K562 (cell line): Measurements from ENCODE around the gene NLE1. TPM values are rescaled to one million over a fixed set of nuclear protein-coding genes. Genes with fewer than 3 reads are reported as not detected.
A peak's percentile ranks its signal among the peaks of the same experiment; 100 is the strongest.

Source experiments
- ATAC-seq: fragments of 200-7000 bp; cut with Tn5 transposase; 3 replicates; pipeline ENCODE4 v1.9.1; 2020; ENCODE audit warnings: moderate library complexity
- BruUV-seq: library from RNA; stranded (reverse); fragments of 400-500 nt; replicated peaks from 2 replicates; lab custom pipeline; 2021; lab: Mats Ljungman, UMichigan
- CTCF ChIA-PET: fragments of 300-600 bp; formaldehyde crosslinking; extraction: SDS; loops from one replicate; lab custom pipeline; 2021; ENCODE audit warnings: low intra/inter-chr PET ratio; lab: Yijun Ruan, JAX
- POLR2A ChIA-PET: fragments of 300-600, 350-650 bp; sonication (Branson Sonifier 250); formaldehyde crosslinking; extraction: SDS; loops from one replicate; lab custom pipeline; 2021; ENCODE audit warnings: antibody characterized with exemption, inconsistent platforms; lab: Yijun Ruan, JAX
- DNase-seq, 4 experiments: peaks; one replicate each; pipeline versions ENCODE4 v3.0.0 to v3.0.0-alpha.2; 2011 to 2018; ENCODE audit warnings: low spot score in 3 of 4, mixed read lengths in 3 of 4; ENCODE audit errors: extremely low read depth in 1 of 4
- FAIRE-seq: peaks from 2 replicates; lab custom pipeline; 2011; peaks lifted over from hg19 to GRCh38; lab: Jason Lieb, UNC
- H2AFZ ChIP-seq: 2 replicates; pipeline ENCODE4 v1.6.0; 2011; ENCODE audit warnings: low read depth, low read length, control low read depth, inconsistent platforms
- H3K27ac ChIP-seq: fragments of 200-600 bp; 3 replicates; pipeline ENCODE4 v1.8.0; 2011; ENCODE audit warnings: low read depth, mild to moderate bottlenecking, control low read depth, inconsistent platforms, low read length, moderate library complexity, mixed read lengths; ENCODE audit errors: extremely low read depth
- H3K27me3 ChIP-seq, 2 experiments: fragments of 300-600 bp in 1 of 2; 2 replicates in 1 of 2; 3 replicates in 1 of 2; pipeline versions ENCODE4 v1.6.0 to v1.8.0; 2011; ENCODE audit warnings: inconsistent platforms in 2 of 2, low read length in 2 of 2, mild to moderate bottlenecking in 1 of 2, mixed read lengths in 1 of 2, moderate library complexity in 1 of 2; ENCODE audit not compliant: control insufficient read depth in 2 of 2, insufficient read depth in 2 of 2
- H3K36me3 ChIP-seq: fragments of 300-600 bp; 3 replicates; pipeline ENCODE4 v1.8.0; 2011; ENCODE audit warnings: mild to moderate bottlenecking, low read length, inconsistent platforms; ENCODE audit not compliant: control insufficient read depth, insufficient read depth
- H3K4me1 ChIP-seq, 2 experiments: fragments of 200-600 bp in 1 of 2; replicated peaks in 1 of 2; 2 replicates in 1 of 2; 3 replicates in 1 of 2; pipeline versions ENCODE4 v1.5.1 to v1.8.0; 2011; ENCODE audit warnings: inconsistent platforms in 2 of 2, low read length in 2 of 2, mild to moderate bottlenecking in 1 of 2, mixed read lengths in 1 of 2, moderate library complexity in 1 of 2; ENCODE audit not compliant: control insufficient read depth in 2 of 2, insufficient read depth in 2 of 2
- H3K4me2 ChIP-seq: 2 replicates; pipeline ENCODE4 v1.6.1; 2011; ENCODE audit warnings: low read length, control low read depth, inconsistent platforms, mixed read lengths; ENCODE audit not compliant: insufficient read depth
- H3K4me3 ChIP-seq: fragments of 200-600 bp; sonication (generic), shearing (Covaris generic); 2 replicates; pipeline ENCODE4 v1.5.1; 2016; ENCODE audit warnings: control low read depth, inconsistent platforms
- H3K79me2 ChIP-seq: fragments of 200-600 bp; 3 replicates; pipeline ENCODE4 v1.8.0; 2011; ENCODE audit warnings: low read length, inconsistent platforms; ENCODE audit not compliant: control insufficient read depth, insufficient read depth
- H3K9ac ChIP-seq, 2 experiments: 2 replicates each; pipeline versions ENCODE4 v1.6.0 to v1.6.1; 2011; ENCODE audit warnings: low read depth in 2 of 2, low read length in 2 of 2, control low read depth in 1 of 2, inconsistent platforms in 1 of 2, mild to moderate bottlenecking in 1 of 2, mixed read lengths in 1 of 2; ENCODE audit not compliant: insufficient read depth in 1 of 2
- H3K9me1 ChIP-seq: one replicate; pipeline ENCODE4 v1.6.0; 2011; ENCODE audit warnings: inconsistent platforms, mild to moderate bottlenecking, low read length, moderate library complexity; ENCODE audit not compliant: control insufficient read depth, insufficient read depth
- H3K9me3 ChIP-seq: replicated peaks from 2 replicates; pipeline ENCODE4 v1.5.1; 2011; ENCODE audit warnings: low read depth, low read length, inconsistent platforms; ENCODE audit not compliant: control insufficient read depth, insufficient read depth
- H4K20me1 ChIP-seq: replicated peaks from 2 replicates; pipeline ENCODE4 v1.6.1; 2011; ENCODE audit warnings: low read length, inconsistent platforms, mixed read lengths; ENCODE audit not compliant: control insufficient read depth, insufficient read depth
- CBX5 ChIP-seq: IDR thresholded peaks from 2 replicates; pipeline ENCODE4 v1.6.1; 2014; ENCODE audit warnings: low read depth, borderline replicate concordance
- FOSL1 ChIP-seq: fragments of 200-800 bp; sonication (Bioruptor generic); conservative IDR thresholded peaks from 2 replicates; pipeline ENCODE4 v1.6.1; 2016; ENCODE audit warnings: missing genetic modification characterization, missing compliant biosample characterization
- HMBOX1 ChIP-seq: sonication (generic); IDR thresholded peaks from 2 replicates; pipeline ENCODE4 v1.6.1; 2016
- KDM5B ChIP-seq: fragments of 200-600 bp; sonication (generic); IDR thresholded peaks from 2 replicates; pipeline ENCODE4 v1.6.1; 2012; ENCODE audit warnings: low read depth, mild to moderate bottlenecking, moderate library complexity, low read length, control low read depth, inconsistent platforms; ENCODE audit not compliant: insufficient replicate concordance
- LCOR ChIP-seq: sonication (generic); formaldehyde crosslinking; IDR thresholded peaks from 2 replicates; pipeline ENCODE4 v1.8.0; 2022; ENCODE audit warnings: mild to moderate bottlenecking, missing genetic modification reagents
- MAFF ChIP-seq: IDR thresholded peaks from 2 replicates; pipeline ENCODE4 v1.6.1; 2012; ENCODE audit warnings: low read length, improper control_type of control experiment
- NFE2 ChIP-seq: IDR thresholded peaks from 2 replicates; pipeline ENCODE4 v1.6.1; 2014; ENCODE audit warnings: antibody characterized with exemption, low read depth
- POLR2AphosphoS5 ChIP-seq: IDR thresholded peaks from 2 replicates; pipeline ENCODE4 v1.6.1; 2011; ENCODE audit warnings: mild to moderate bottlenecking, low read depth, low read length, moderate library complexity; ENCODE audit not compliant: control insufficient read depth, insufficient read depth
- PTRF ChIP-seq: fragments of 450-650 bp; IDR thresholded peaks from 2 replicates; pipeline ENCODE4 v1.6.1; 2016; ENCODE audit warnings: mild to moderate bottlenecking, missing genetic modification characterization, missing compliant biosample characterization
- SRF ChIP-seq, 2 experiments: fragments of 250-450, 450-650 bp in 1 of 2; sonication (Bioruptor Pico) in 1 of 2; sonication (generic) in 1 of 2; formaldehyde crosslinking; IDR thresholded peaks; 2 replicates each; pipeline versions ENCODE4 v1.5.0 to v1.5.1; 2020 to 2022; ENCODE audit warnings: mild to moderate bottlenecking in 1 of 2, missing genetic modification reagents in 1 of 2
- STAT5A ChIP-seq: IDR thresholded peaks from 2 replicates; pipeline ENCODE4 v1.6.1; 2012; ENCODE audit warnings: low read length, inconsistent platforms, borderline replicate concordance
- TFAM ChIP-seq: fragments of 250-450 bp; sonication (Bioruptor Pico); conservative IDR thresholded peaks from 2 replicates; pipeline ENCODE4 v1.5.0; 2021; ENCODE audit warnings: mild to moderate bottlenecking, moderate library complexity
- ZNF316 ChIP-seq: fragments of 450-650 bp; IDR thresholded peaks from 2 replicates; pipeline ENCODE4 v1.6.1; 2016
- ZNF507 ChIP-seq: conservative IDR thresholded peaks from 2 replicates; pipeline ENCODE4 v1.6.1; 2017; ENCODE audit warnings: missing genetic modification characterization, missing compliant biosample characterization
- ZNF589 ChIP-seq: fragments of 200-800 bp; sonication (Bioruptor generic); IDR thresholded peaks from 2 replicates; pipeline ENCODE4 v1.6.1; 2016; ENCODE audit warnings: low read depth, missing genetic modification characterization, missing compliant biosample characterization
- ZNF764 ChIP-seq: fragments of 250-450 bp; sonication (Bioruptor Pico); IDR thresholded peaks from 2 replicates; pipeline ENCODE4 v1.4.0; 2020; ENCODE audit warnings: low read depth, mild to moderate bottlenecking, moderate library complexity
- WGBS: fragments of 100-300 bp; shearing (Covaris generic); methylation state at CpG from one replicate; pipeline ENCODE4 v1.1.6; 2016; ENCODE audit warnings: low coverage, mixed read lengths; ENCODE audit not compliant: insufficient coverage; ENCODE audit errors: missing lambda C conversion rate; 5-methylcytosine and 5-hydroxymethylcytosine counted together
- in situ Hi-C: fragments of 300-500 bp; cut with MboI; formaldehyde crosslinking; loops from 4 replicates; pipeline ENCODE4 v1.15.0; 2018; ENCODE audit warnings: inconsistent platforms, mixed read lengths
- intact Hi-C: fragments of 100-400 bp; cut with micrococcal nuclease; formaldehyde crosslinking; loops from 2 replicates; pipeline ENCODE4 v1.14.2; 2022
- polyA plus RNA-seq, 8 experiments: library from polyadenylated mRNA; depleted of rRNA in 4 of 8; stranded (reverse) in 5 of 8; unstranded in 3 of 8; fragments of >200 nt; fragmentation: Nextera tagmentation in 2 of 8; fragmentation: Illumina TruSeq in 1 of 8; extraction: Ambion mirVana in 2 of 8; extraction: Trizol in 1 of 8; gene quantifications; 2 replicates each; pipeline versions ENCODE4 v1.2.1 to v1.2.3, GENCODE V29; 2011 to 2014; ENCODE audit warnings: inconsistent platforms in 1 of 8, missing spikeins in 1 of 8
- total RNA-seq, 7 experiments: library from RNA; depleted of rRNA in 6 of 7; stranded (reverse); fragments of >200 nt in 6 of 7; fragmentation: Illumina TruSeq in 2 of 7; extraction: Trizol in 2 of 7; gene quantifications; 2 replicates each; pipeline versions ENCODE4 v1.2.1 to v1.2.3, GENCODE V29; 2011 to 2021; ENCODE audit warnings: low replicate concordance in 1 of 7
- TF ChIP-seq, protein P1 (sequence below): fragments of 250-450 bp; sonication (Bioruptor Pico); IDR thresholded peaks from 2 replicates; pipeline ENCODE4 v1.8.0; 2022; ENCODE audit warnings: moderate library complexity, mild to moderate bottlenecking, inconsistent platforms
- TF ChIP-seq, protein P2 (sequence below), 2 experiments: fragments of 450-650 bp in 1 of 2; sonication (generic) in 1 of 2; formaldehyde crosslinking in 1 of 2; IDR thresholded peaks in 1 of 2; conservative IDR thresholded peaks in 1 of 2; 2 replicates each; pipeline versions ENCODE4 v1.6.1 to v1.8.1; 2016 to 2023; ENCODE audit warnings: mild to moderate bottlenecking in 2 of 2, moderate library complexity in 2 of 2, inconsistent platforms in 1 of 2, missing genetic modification reagents in 1 of 2
- TF ChIP-seq, protein P3 (sequence below): fragments of 250-450 bp; sonication (Bioruptor Pico); IDR thresholded peaks from 2 replicates; pipeline ENCODE4 v1.5.0; 2021

Gene NLE1
- total and polyA plus RNA-seq, 9 of the 15 experiments (the other 6 are each of a cell fraction or from before 2014, with no cell fraction given), result 3.8 to 69.0 (median 29.4) TPM

DNA sequence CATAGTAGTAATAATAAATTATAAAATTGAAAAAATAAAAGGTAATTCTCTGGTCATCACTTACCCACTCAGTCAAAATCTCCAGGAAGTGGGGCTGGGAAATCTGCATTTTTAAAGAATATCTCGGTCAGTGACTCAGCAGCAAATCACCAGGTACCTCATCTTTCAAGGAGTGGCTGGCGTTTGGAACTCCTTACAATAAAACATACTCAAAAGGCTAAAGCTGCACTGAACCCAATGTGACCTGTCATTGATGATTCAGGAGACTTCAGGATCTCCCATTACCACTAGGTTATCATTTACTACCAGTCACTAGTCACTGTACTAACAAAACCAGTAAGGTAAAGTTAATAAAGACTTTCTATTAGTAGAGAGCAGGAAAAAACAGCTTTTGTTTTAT, 57.1 kb downstream of the NLE1 start:
- Histone ChIP-seq H3K36me3 (no peaks in the 10 kb centered on the region), H3K27ac (peak overlapping the region; percentile 37; the same call in 1 of the 3 replicates), H4K20me1 (no peaks in the 10 kb centered on the region), H3K4me1 (peaks cover 22 to 41% of the 10 kb centered on the region in 2 experiments), H3K4me3 (no peak overlapping the region), H3K9me1 (peaks cover 3% of the 10 kb centered on the region), H3K27me3 (no peaks in the 10 kb centered on the region), H3K79me2 (peaks cover 63% of the 10 kb centered on the region), H3K9me3 (no peaks in the 10 kb centered on the region), H2AFZ (no peak overlapping the region), H3K9ac (no peak overlapping the region), H3K4me2 (no peak overlapping the region)
- WGBS, result 13% methylated on average over 2 of the region's 2 CpGs
- DNase-seq (peak in 3 of 4 experiments; percentile 27 to 55 (median 31)), FAIRE-seq (peak; percentile 61), ATAC-seq (no peak)
- in situ Hi-C loops (no loop called here), intact Hi-C loops (loop anchor here (5.0 kb wide), 2 partner anchors 88 to 103 kb away; partner anchors contain the start of gene LIG3)
- no TSS peak for BruUV-seq
- ChIA-PET CTCF (no interaction called here), POLR2A (interaction anchor here (0.6 to 2.5 kb wide), 5 partner anchors 12 to 463 kb away, joined by 3 to 13 read pairs (median 3); partner anchors contain the start of gene RFFL)
- no peak for TF ChIP-seq KDM5B
- peak; percentile 69 for TF ChIP-seq ZNF316
- no peak for TF ChIP-seq ZNF764 (CRISPR knock-in tag)
- peak; percentile 85 for TF ChIP-seq NFE2
- TF ChIP-seq ZNF589 (CRISPR knock-in tag), result no peak
- TF ChIP-seq SRF (CRISPR knock-in tag; IDR thresholded peaks at IDR 0.05), result no peak
- no peak for TF ChIP-seq POLR2AphosphoS5
- TF ChIP-seq MAFF, result peak; percentile 60
- TF ChIP-seq, protein P1, sequence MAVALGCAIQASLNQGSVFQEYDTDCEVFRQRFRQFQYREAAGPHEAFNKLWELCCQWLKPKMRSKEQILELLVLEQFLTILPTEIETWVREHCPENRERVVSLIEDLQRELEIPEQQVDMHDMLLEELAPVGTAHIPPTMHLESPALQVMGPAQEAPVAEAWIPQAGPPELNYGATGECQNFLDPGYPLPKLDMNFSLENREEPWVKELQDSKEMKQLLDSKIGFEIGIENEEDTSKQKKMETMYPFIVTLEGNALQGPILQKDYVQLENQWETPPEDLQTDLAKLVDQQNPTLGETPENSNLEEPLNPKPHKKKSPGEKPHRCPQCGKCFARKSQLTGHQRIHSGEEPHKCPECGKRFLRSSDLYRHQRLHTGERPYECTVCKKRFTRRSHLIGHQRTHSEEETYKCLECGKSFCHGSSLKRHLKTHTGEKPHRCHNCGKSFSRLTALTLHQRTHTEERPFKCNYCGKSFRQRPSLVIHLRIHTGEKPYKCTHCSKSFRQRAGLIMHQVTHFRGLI, result no peak
- peak; percentile 95 for TF ChIP-seq HMBOX1
- no peak for TF ChIP-seq STAT5A
- TF ChIP-seq, protein P2, sequence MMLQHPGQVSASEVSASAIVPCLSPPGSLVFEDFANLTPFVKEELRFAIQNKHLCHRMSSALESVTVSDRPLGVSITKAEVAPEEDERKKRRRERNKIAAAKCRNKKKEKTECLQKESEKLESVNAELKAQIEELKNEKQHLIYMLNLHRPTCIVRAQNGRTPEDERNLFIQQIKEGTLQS (IDR thresholded peaks at IDR 0.05), result 0 out of 2 replicates have a peak, but pooled peaks have one; percentile 12
- TF ChIP-seq, protein P2 (CRISPR knock-in tag; conservative IDR thresholded peaks at IDR 0.05), result no peak
- 0 out of 2 replicates have a peak, but pooled peaks have one; percentile 26 for TF ChIP-seq FOSL1 (tag)
- no peak for TF ChIP-seq LCOR (CRISPR knock-in tag)
- TF ChIP-seq, protein P3, sequence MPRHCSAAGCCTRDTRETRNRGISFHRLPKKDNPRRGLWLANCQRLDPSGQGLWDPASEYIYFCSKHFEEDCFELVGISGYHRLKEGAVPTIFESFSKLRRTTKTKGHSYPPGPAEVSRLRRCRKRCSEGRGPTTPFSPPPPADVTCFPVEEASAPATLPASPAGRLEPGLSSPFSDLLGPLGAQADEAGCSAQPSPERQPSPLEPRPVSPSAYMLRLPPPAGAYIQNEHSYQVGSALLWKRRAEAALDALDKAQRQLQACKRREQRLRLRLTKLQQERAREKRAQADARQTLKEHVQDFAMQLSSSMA (CRISPR knock-in tag), result no peak
- TF ChIP-seq PTRF (tag), result no peak
- no peak for TF ChIP-seq TFAM (CRISPR knock-in tag)
- TF ChIP-seq CBX5, result no peak
- TF ChIP-seq ZNF507 (tag), result no peak
